GM23338 (cell line): ENCODE results near the gene CACHD1. TPM values are rescaled to one million over a fixed set of nuclear protein-coding genes. Genes with fewer than 3 reads are reported as not detected.

Experiments used
- ATAC-seq: fragments of 200-7000 bp; cut with Tn5 transposase; 3 replicates; pipeline ENCODE4 v1.9.1; 2020
- DNase-seq: peaks from one replicate; pipeline ENCODE4 v3.0.0-alpha.2; 2015; ENCODE audit warnings: low spot score
- H2AFZ ChIP-seq: fragments of 200-600 bp; sonication (generic); 2 replicates; pipeline ENCODE4 v1.8.0; 2016; ENCODE audit warnings: antibody characterized with exemption, mild to moderate bottlenecking, moderate library complexity
- H3F3A ChIP-seq: fragments of 200-600 bp; sonication (generic); replicated peaks from 2 replicates; pipeline ENCODE4 v1.8.0; 2017; ENCODE audit warnings: antibody characterized with exemption, mixed run types, low read depth
- H3K27ac ChIP-seq: fragments of 200-600 bp; sonication (generic); 2 replicates; pipeline ENCODE4 v1.6.1; 2016; ENCODE audit warnings: low read depth
- H3K27me3 ChIP-seq: fragments of 200-600 bp; sonication (generic); 2 replicates; pipeline ENCODE4 v1.8.0; 2016; ENCODE audit warnings: mild to moderate bottlenecking, mixed run types, moderate library complexity; ENCODE audit not compliant: insufficient read depth
- H3K36me3 ChIP-seq: fragments of 200-600 bp; sonication (generic); 2 replicates; pipeline ENCODE4 v1.8.0; 2016; ENCODE audit warnings: mild to moderate bottlenecking; ENCODE audit not compliant: insufficient read depth
- H3K4me1 ChIP-seq: fragments of 200-600 bp; sonication (generic); 2 replicates; pipeline ENCODE4 v1.8.0; 2016; ENCODE audit warnings: mild to moderate bottlenecking, moderate library complexity; ENCODE audit not compliant: insufficient read depth
- H3K4me2 ChIP-seq: fragments of 200-600 bp; sonication (generic); 2 replicates; pipeline ENCODE4 v1.7.1; 2017; ENCODE audit warnings: mixed run types
- H3K4me3 ChIP-seq: fragments of 200-600 bp; sonication (generic); 2 replicates; pipeline ENCODE4 v1.6.1; 2016; ENCODE audit warnings: mixed run types
- H3K79me2 ChIP-seq: fragments of 200-600 bp; sonication (generic); replicated peaks from 2 replicates; pipeline ENCODE4 v1.8.0; 2017; ENCODE audit warnings: mild to moderate bottlenecking; ENCODE audit not compliant: insufficient read depth
- H3K9me2 ChIP-seq: fragments of 200-600 bp; sonication (generic); 2 replicates; pipeline ENCODE4 v1.8.0; 2017; ENCODE audit not compliant: insufficient read depth
- H4K20me1 ChIP-seq: fragments of 200-600 bp; sonication (generic); replicated peaks from 2 replicates; pipeline ENCODE4 v1.8.0; 2017; ENCODE audit warnings: mild to moderate bottlenecking; ENCODE audit not compliant: insufficient read depth
- H3K27ac Mint-ChIP-seq: 2 replicates; pipeline ENCODE4 v1.8.0; 2020; ENCODE audit warnings: inconsistent platforms, mild to moderate bottlenecking, moderate library complexity, mixed read lengths
- H3K27me3 Mint-ChIP-seq: 3 replicates; pipeline ENCODE4 v1.8.0; 2022; ENCODE audit warnings: low read depth, mild to moderate bottlenecking, moderate library complexity, mixed read lengths, inconsistent platforms; ENCODE audit not compliant: insufficient read depth, poor library complexity
- H3K36me3 Mint-ChIP-seq: 3 replicates; pipeline ENCODE4 v1.8.0; 2021; ENCODE audit warnings: low read depth, mild to moderate bottlenecking, inconsistent platforms, moderate library complexity, mixed read lengths
- H3K4me1 Mint-ChIP-seq: 3 replicates; pipeline ENCODE4 v1.8.0; 2020; ENCODE audit warnings: mild to moderate bottlenecking, inconsistent platforms, mixed read lengths
- H3K4me3 Mint-ChIP-seq: 3 replicates; pipeline ENCODE4 v1.8.0; 2021; ENCODE audit warnings: moderate library complexity, mild to moderate bottlenecking, inconsistent platforms, mixed read lengths
- H3K9me3 Mint-ChIP-seq: 3 replicates; pipeline ENCODE4 v1.8.0; 2020; ENCODE audit warnings: moderate library complexity, mild to moderate bottlenecking, inconsistent platforms, mixed read lengths
- CREB1 ChIP-seq: fragments of 250-450 bp; sonication (Bioruptor Pico); IDR thresholded peaks from 2 replicates; pipeline ENCODE4 v1.5.0; 2020; ENCODE audit warnings: low read depth, mild to moderate bottlenecking, moderate library complexity
- ETS1 ChIP-seq: IDR thresholded peaks from 2 replicates; pipeline ENCODE4 v1.6.1; 2016; ENCODE audit warnings: antibody characterized with exemption
- EZH2 ChIP-seq: fragments of 200-600 bp; sonication (generic); IDR thresholded peaks from one replicate; pipeline ENCODE4 v1.8.0; 2017; ENCODE audit warnings: antibody characterized with exemption, mild to moderate bottlenecking, low read depth; ENCODE audit not compliant: unreplicated experiment
- EZH2phosphoT487 ChIP-seq: fragments of 200-600 bp; sonication (generic); IDR thresholded peaks from one replicate; pipeline ENCODE4 v1.8.1; 2018; ENCODE audit warnings: antibody characterized with exemption; ENCODE audit not compliant: unreplicated experiment
- JUNB ChIP-seq: IDR thresholded peaks from one replicate; pipeline ENCODE4 v1.6.1; 2016; ENCODE audit warnings: antibody characterized with exemption; ENCODE audit not compliant: unreplicated experiment
- NANOG ChIP-seq: IDR thresholded peaks from 2 replicates; pipeline ENCODE4 v1.6.1; 2016; ENCODE audit warnings: antibody characterized with exemption, borderline replicate concordance
- POLR2AphosphoS5 ChIP-seq: IDR thresholded peaks from 2 replicates; pipeline ENCODE4 v1.6.1; 2016; ENCODE audit warnings: antibody characterized with exemption, low read depth
- REST ChIP-seq: IDR thresholded peaks from one replicate; pipeline ENCODE4 v1.6.1; 2018; ENCODE audit warnings: antibody characterized with exemption; ENCODE audit not compliant: unreplicated experiment
- STAT1 ChIP-seq: IDR thresholded peaks from one replicate; pipeline ENCODE4 v1.6.1; 2016; ENCODE audit warnings: antibody characterized with exemption; ENCODE audit not compliant: unreplicated experiment
- ZNF114 ChIP-seq: fragments of 250-450 bp; sonication (Bioruptor Pico); IDR thresholded peaks from 2 replicates; pipeline ENCODE4 v1.5.0; 2020; ENCODE audit warnings: mild to moderate bottlenecking, moderate library complexity
- ZNF331 ChIP-seq: fragments of 250-450 bp; sonication (Bioruptor Pico); IDR thresholded peaks from 2 replicates; pipeline ENCODE4 v1.5.0; 2020; ENCODE audit warnings: low read depth, mild to moderate bottlenecking, moderate library complexity
- polyA plus RNA-seq: library from polyadenylated mRNA; unstranded; fragments of >200 nt; fragmentation: Nextera tagmentation; extraction: Ambion mirVana; gene quantifications from 2 replicates; pipeline ENCODE4 v1.2.1, GENCODE V29; 2016
- total RNA-seq: library from RNA; depleted of rRNA; stranded (reverse); fragments of >200 nt; shearing (Covaris generic); gene quantifications from 2 replicates; pipeline ENCODE4 v1.2.3, GENCODE V29; 2014
- TF ChIP-seq, protein P1 (sequence below), 2 experiments: fragments of 200-600 bp in 1 of 2; sonication (generic) in 1 of 2; conservative IDR thresholded peaks; 2 replicates each; pipeline versions ENCODE4 v1.5.1 to v1.6.1; 2016 to 2017; ENCODE audit warnings: antibody characterized with exemption in 2 of 2, low read depth in 2 of 2, mild to moderate bottlenecking in 2 of 2, moderate library complexity in 1 of 2
- TF ChIP-seq, protein P2 (sequence below): fragments of 250-450 bp; sonication (Bioruptor Pico); IDR thresholded peaks from 2 replicates; pipeline ENCODE4 v1.5.0; 2020; ENCODE audit warnings: mild to moderate bottlenecking, moderate library complexity

The CACHD1 gene
- total and polyA plus RNA-seq, 2 experiments from 2014 or later = 12.6 to 43.7 TPM

- H3K79me2 ChIP-seq = peaks cover 53% of the 10 kb centered on the region
- Mint-ChIP-seq H3K4me1 (peaks cover 23% of the 10 kb centered on the region), H3K27ac (no peak overlapping the region), H3K9me3 (no peaks in the 10 kb centered on the region), H3K27me3 (peaks cover 3% of the 10 kb centered on the region), H3K36me3 (peaks cover 27% of the 10 kb centered on the region), H3K4me3 (no peak overlapping the region)
- peaks cover 13% of the 10 kb centered on the region; the same call in 1 of the 2 replicates for H3K36me3 ChIP-seq
- H3K9me2 ChIP-seq = no peaks in the 10 kb centered on the region
- H3K4me1 ChIP-seq = peaks cover 21% of the 10 kb centered on the region
- H3K4me3 ChIP-seq = no peak overlapping the region
- H3K27me3 ChIP-seq = no peaks in the 10 kb centered on the region
- H3K4me2 ChIP-seq = no peak overlapping the region
- DNase-seq = no peak
- TF ChIP-seq NANOG (no peak), ZNF331 (CRISPR knock-in tag) (no peak), EZH2 (no peak), POLR2AphosphoS5 (no peak), REST (no peak), STAT1 (no peak), CREB1 (CRISPR knock-in tag) (no peak), JUNB (no peak), EZH2phosphoT487 (no peak), ZNF114 (CRISPR knock-in tag) (no peak), ETS1 (no peak)
- TF ChIP-seq, protein P1, sequence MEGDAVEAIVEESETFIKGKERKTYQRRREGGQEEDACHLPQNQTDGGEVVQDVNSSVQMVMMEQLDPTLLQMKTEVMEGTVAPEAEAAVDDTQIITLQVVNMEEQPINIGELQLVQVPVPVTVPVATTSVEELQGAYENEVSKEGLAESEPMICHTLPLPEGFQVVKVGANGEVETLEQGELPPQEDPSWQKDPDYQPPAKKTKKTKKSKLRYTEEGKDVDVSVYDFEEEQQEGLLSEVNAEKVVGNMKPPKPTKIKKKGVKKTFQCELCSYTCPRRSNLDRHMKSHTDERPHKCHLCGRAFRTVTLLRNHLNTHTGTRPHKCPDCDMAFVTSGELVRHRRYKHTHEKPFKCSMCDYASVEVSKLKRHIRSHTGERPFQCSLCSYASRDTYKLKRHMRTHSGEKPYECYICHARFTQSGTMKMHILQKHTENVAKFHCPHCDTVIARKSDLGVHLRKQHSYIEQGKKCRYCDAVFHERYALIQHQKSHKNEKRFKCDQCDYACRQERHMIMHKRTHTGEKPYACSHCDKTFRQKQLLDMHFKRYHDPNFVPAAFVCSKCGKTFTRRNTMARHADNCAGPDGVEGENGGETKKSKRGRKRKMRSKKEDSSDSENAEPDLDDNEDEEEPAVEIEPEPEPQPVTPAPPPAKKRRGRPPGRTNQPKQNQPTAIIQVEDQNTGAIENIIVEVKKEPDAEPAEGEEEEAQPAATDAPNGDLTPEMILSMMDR (conservative IDR thresholded peaks at IDR 0.05; ENCODE audit: low read depth in 2 of 2) = no peak
- TF ChIP-seq, protein P2, sequence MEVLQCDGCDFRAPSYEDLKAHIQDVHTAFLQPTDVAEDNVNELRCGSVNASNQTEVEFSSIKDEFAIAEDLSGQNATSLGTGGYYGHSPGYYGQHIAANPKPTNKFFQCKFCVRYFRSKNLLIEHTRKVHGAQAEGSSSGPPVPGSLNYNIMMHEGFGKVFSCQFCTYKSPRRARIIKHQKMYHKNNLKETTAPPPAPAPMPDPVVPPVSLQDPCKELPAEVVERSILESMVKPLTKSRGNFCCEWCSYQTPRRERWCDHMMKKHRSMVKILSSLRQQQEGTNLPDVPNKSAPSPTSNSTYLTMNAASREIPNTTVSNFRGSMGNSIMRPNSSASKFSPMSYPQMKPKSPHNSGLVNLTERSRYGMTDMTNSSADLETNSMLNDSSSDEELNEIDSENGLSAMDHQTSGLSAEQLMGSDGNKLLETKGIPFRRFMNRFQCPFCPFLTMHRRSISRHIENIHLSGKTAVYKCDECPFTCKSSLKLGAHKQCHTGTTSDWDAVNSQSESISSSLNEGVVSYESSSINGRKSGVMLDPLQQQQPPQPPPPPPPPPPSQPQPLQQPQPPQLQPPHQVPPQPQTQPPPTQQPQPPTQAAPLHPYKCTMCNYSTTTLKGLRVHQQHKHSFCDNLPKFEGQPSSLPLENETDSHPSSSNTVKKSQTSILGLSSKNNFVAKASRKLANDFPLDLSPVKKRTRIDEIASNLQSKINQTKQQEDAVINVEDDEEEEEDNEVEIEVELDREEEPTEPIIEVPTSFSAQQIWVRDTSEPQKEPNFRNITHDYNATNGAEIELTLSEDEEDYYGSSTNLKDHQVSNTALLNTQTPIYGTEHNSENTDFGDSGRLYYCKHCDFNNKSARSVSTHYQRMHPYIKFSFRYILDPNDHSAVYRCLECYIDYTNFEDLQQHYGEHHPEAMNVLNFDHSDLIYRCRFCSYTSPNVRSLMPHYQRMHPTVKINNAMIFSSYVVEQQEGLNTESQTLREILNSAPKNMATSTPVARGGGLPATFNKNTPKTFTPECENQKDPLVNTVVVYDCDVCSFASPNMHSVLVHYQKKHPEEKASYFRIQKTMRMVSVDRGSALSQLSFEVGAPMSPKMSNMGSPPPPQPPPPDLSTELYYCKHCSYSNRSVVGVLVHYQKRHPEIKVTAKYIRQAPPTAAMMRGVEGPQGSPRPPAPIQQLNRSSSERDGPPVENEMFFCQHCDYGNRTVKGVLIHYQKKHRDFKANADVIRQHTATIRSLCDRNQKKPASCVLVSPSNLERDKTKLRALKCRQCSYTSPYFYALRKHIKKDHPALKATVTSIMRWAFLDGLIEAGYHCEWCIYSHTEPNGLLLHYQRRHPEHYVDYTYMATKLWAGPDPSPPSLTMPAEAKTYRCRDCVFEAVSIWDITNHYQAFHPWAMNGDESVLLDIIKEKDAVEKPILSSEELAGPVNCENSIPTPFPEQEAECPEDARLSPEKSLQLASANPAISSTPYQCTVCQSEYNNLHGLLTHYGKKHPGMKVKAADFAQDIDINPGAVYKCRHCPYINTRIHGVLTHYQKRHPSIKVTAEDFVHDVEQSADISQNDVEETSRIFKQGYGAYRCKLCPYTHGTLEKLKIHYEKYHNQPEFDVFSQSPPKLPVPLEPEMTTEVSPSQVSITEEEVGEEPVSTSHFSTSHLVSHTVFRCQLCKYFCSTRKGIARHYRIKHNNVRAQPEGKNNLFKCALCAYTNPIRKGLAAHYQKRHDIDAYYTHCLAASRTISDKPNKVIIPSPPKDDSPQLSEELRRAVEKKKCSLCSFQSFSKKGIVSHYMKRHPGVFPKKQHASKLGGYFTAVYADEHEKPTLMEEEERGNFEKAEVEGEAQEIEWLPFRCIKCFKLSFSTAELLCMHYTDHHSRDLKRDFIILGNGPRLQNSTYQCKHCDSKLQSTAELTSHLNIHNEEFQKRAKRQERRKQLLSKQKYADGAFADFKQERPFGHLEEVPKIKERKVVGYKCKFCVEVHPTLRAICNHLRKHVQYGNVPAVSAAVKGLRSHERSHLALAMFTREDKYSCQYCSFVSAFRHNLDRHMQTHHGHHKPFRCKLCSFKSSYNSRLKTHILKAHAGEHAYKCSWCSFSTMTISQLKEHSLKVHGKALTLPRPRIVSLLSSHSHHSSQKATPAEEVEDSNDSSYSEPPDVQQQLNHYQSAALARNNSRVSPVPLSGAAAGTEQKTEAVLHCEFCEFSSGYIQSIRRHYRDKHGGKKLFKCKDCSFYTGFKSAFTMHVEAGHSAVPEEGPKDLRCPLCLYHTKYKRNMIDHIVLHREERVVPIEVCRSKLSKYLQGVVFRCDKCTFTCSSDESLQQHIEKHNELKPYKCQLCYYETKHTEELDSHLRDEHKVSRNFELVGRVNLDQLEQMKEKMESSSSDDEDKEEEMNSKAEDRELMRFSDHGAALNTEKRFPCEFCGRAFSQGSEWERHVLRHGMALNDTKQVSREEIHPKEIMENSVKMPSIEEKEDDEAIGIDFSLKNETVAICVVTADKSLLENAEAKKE (CRISPR knock-in tag) = no peak
- H2AFZ ChIP-seq = no peak overlapping the region
- no peak for ATAC-seq
- H3K27ac ChIP-seq = no peak overlapping the region
- H3F3A ChIP-seq = no peaks in the 10 kb centered on the region
- peaks cover 5% of the 10 kb centered on the region; the same call in 1 of the 2 replicates for H4K20me1 ChIP-seq
Measured at GRCh38 chr1:64601207-64601606, 131.3 kb downstream of the CACHD1 start.
